COLO668 (cell line): ENCODE measurements around the gene KRT14.
"Not testable (repeated sequence)": the region's sequence is repeated elsewhere in the genome, so short reads cannot be mapped to it uniquely, and the experiment has no call there.

Source experiments
- DNase-seq: peaks from one replicate; lab custom pipeline; 2025; ENCODE audit not compliant: unreplicated experiment; lab: John Stamatoyannopoulos, UW

KRT14 gene

GRCh38 chr17:41586863-41587495, at the start of gene KRT14:
Gene KRT14, minus strand, starts transcription at chr17:41586895. Its CDS starts 61 bp downstream, at chr17:41586834.
- no peak for DNase-seq

GRCh38 chr17:41635121-41636097, 48.7 kb upstream of the KRT14 start:
- DNase-seq = no peak

- no peak for DNase-seq
Measured at GRCh38 chr17:41634639-41635038, 47.9 kb upstream of the KRT14 start.

GRCh38 chr17:41633556-41634199, 47.0 kb upstream of the KRT14 start:
- DNase-seq = peak; percentile 22

- no peak for DNase-seq
Measured at GRCh38 chr17:41632482-41633105, 45.9 kb upstream of the KRT14 start.

GRCh38 chr17:41631898-41632285, 45.2 kb upstream of the KRT14 start:
- DNase-seq = no peak

- no peak for DNase-seq
Measured at GRCh38 chr17:41631025-41631897, 44.6 kb upstream of the KRT14 start.

GRCh38 chr17:41629826-41630670, 43.4 kb upstream of the KRT14 start:
- DNase-seq = no peak

GRCh38 chr17:41629316-41629715, 42.6 kb upstream of the KRT14 start:
- no peak for DNase-seq

GRCh38 chr17:41628621-41629255, 42.0 kb upstream of the KRT14 start:
- DNase-seq = not testable (repeated sequence)

GRCh38 chr17:41628073-41628370, 41.3 kb upstream of the KRT14 start:
- DNase-seq = not testable (repeated sequence)

- no peak for DNase-seq
Measured at GRCh38 chr17:41627316-41628072, 40.8 kb upstream of the KRT14 start.

- not testable (repeated sequence) for DNase-seq
Measured at GRCh38 chr17:41626914-41627295, 40.2 kb upstream of the KRT14 start.

GRCh38 chr17:41626028-41626913, 39.6 kb upstream of the KRT14 start:
- DNase-seq = not testable (repeated sequence)

- DNase-seq = no peak
Measured at GRCh38 chr17:41625602-41626001, 38.9 kb upstream of the KRT14 start.

- peak; percentile 10 for DNase-seq
Measured at GRCh38 chr17:41624208-41625101, 37.8 kb upstream of the KRT14 start, which contains the start of gene KRT17. Gene KRT17, minus strand, starts transcription at chr17:41624575. Its CDS starts 66 bp downstream, at chr17:41624509.
